A673 (cell line): Measurements from ENCODE around the gene CHI3L2. TPM values are rescaled to one million over a fixed set of nuclear protein-coding genes. Genes with fewer than 3 reads are reported as not detected.

Experiments
- BruUV-seq: library from RNA; stranded (reverse); fragments of 400-500 nt; replicated peaks from 2 replicates; lab custom pipeline; 2021; lab: Mats Ljungman, UMichigan
- CTCF ChIA-PET: fragments of 300-600 bp; sonication (Branson Sonifier 250); formaldehyde crosslinking; loops from one replicate; lab custom pipeline; 2022; ENCODE audit warnings: antibody characterized with exemption; lab: Charles Lee
- POLR2A ChIA-PET: fragments of 300-600 bp; sonication (Branson Sonifier 250); formaldehyde crosslinking; loops from one replicate; lab custom pipeline; 2022; ENCODE audit warnings: antibody characterized with exemption; ENCODE audit not compliant: low non-redundant PET; lab: Charles Lee
- DNase-seq: peaks from one replicate; pipeline ENCODE4 v3.0.0-alpha.2; 2015; ENCODE audit warnings: low spot score
- H3K27ac ChIP-seq: fragments of 200-600 bp; sonication (generic); 2 replicates; pipeline ENCODE4 v1.5.1; 2016; ENCODE audit warnings: mixed run types, low read depth, mild to moderate bottlenecking, mixed read lengths, antibody characterized with exemption, low read length; ENCODE audit not compliant: poor library complexity, severe bottlenecking
- H3K27me3 ChIP-seq: fragments of 200-600 bp; sonication (generic); replicated peaks from 2 replicates; pipeline ENCODE4 v1.6.1; 2017; ENCODE audit warnings: mixed run types, low read depth, mild to moderate bottlenecking, mixed read lengths, antibody characterized with exemption, low read length; ENCODE audit not compliant: insufficient read depth, poor library complexity
- H3K36me3 ChIP-seq: fragments of 200-600 bp; sonication (generic); 2 replicates; pipeline ENCODE4 v1.6.1; 2016; ENCODE audit warnings: mixed run types, mild to moderate bottlenecking, mixed read lengths, antibody characterized with exemption, low read length; ENCODE audit not compliant: insufficient read depth, poor library complexity, severe bottlenecking
- H3K4me1 ChIP-seq: fragments of 200-600 bp; sonication (generic); 2 replicates; pipeline ENCODE4 v1.6.1; 2017; ENCODE audit warnings: mixed run types, mild to moderate bottlenecking, mixed read lengths, antibody characterized with exemption, low read length; ENCODE audit not compliant: insufficient read depth, poor library complexity, severe bottlenecking
- H3K4me3 ChIP-seq: fragments of 200-600 bp; sonication (generic); 2 replicates; pipeline ENCODE4 v1.5.1; 2016; ENCODE audit warnings: low read depth, mixed run types, mild to moderate bottlenecking, mixed read lengths, low read length; ENCODE audit not compliant: poor library complexity, severe bottlenecking
- H3K9me3 ChIP-seq: fragments of 200-600 bp; sonication (generic); 2 replicates; pipeline ENCODE4 v1.6.1; 2016; ENCODE audit warnings: mixed run types, low read depth, mild to moderate bottlenecking, mixed read lengths, antibody characterized with exemption, low read length; ENCODE audit not compliant: poor library complexity, severe bottlenecking
- EZH2 ChIP-seq: fragments of 200-600 bp; sonication (generic); IDR thresholded peaks from 2 replicates; pipeline ENCODE4 v1.6.1; 2017; ENCODE audit warnings: borderline replicate concordance, low read depth, mild to moderate bottlenecking, mixed read lengths, antibody characterized with exemption, low read length; ENCODE audit not compliant: poor library complexity, severe bottlenecking
- intact Hi-C: fragments of 100-400 bp; cut with micrococcal nuclease; formaldehyde crosslinking; loops from one replicate; pipeline ENCODE4 v1.10.0; 2022; ENCODE audit not compliant: unreplicated experiment
- total RNA-seq: library from RNA; stranded (reverse); gene quantifications from 2 replicates; pipeline ENCODE4 v1.2.3, GENCODE V29; 2021
- TF ChIP-seq, protein P1 (sequence below): fragments of 300-800, 200-600 bp; sonication (generic); conservative IDR thresholded peaks from 2 replicates; pipeline ENCODE4 v1.5.1; 2017; ENCODE audit warnings: low read depth, mild to moderate bottlenecking, antibody characterized with exemption, low read length, moderate library complexity, mixed read lengths

CHI3L2 gene
- total RNA-seq, 1 experiment from 2014 or later, result not detected

GRCh38 chr1:111279144-111279543, 51.6 kb downstream of the CHI3L2 start:
- Histone ChIP-seq H3K36me3 (no peaks in the 10 kb centered on the region), H3K9me3 (no peaks in the 10 kb centered on the region), H3K4me3 (no peak overlapping the region), H3K27me3 (peaks cover 12% of the 10 kb centered on the region), H3K4me1 (no peaks in the 10 kb centered on the region), H3K27ac (no peak overlapping the region)
- BruUV-seq, result no TSS peak
- DNase-seq, result no peak
- POLR2A ChIA-PET, result no interaction called here
- TF ChIP-seq EZH2, result no peak
- TF ChIP-seq, protein P1, sequence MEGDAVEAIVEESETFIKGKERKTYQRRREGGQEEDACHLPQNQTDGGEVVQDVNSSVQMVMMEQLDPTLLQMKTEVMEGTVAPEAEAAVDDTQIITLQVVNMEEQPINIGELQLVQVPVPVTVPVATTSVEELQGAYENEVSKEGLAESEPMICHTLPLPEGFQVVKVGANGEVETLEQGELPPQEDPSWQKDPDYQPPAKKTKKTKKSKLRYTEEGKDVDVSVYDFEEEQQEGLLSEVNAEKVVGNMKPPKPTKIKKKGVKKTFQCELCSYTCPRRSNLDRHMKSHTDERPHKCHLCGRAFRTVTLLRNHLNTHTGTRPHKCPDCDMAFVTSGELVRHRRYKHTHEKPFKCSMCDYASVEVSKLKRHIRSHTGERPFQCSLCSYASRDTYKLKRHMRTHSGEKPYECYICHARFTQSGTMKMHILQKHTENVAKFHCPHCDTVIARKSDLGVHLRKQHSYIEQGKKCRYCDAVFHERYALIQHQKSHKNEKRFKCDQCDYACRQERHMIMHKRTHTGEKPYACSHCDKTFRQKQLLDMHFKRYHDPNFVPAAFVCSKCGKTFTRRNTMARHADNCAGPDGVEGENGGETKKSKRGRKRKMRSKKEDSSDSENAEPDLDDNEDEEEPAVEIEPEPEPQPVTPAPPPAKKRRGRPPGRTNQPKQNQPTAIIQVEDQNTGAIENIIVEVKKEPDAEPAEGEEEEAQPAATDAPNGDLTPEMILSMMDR, result no peak
- intact Hi-C loops, result no loop called here
- CTCF ChIA-PET, result no interaction called here

DNA sequence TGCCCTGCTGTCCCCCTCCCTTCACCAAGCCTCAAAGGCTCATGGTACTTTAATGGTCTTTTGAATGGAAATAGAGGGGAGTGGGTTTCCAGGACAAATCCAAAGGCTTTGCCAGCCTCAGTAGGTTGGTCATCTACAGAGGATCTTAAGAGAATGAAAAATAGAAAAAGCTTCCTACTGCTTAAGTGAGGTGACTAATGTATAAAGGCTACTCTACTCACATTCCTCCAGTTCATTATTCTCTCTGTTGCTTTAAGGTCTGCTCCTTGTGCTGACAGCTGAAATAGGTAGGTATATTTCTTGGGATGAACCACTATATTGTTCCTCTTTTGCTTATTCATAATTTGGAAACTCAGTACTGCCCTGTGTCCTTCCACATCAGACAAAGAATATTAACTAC, 52.8 kb downstream of the CHI3L2 start:
- Histone ChIP-seq H3K27me3 (peaks cover under 1% of the 10 kb centered on the region), H3K9me3 (no peaks in the 10 kb centered on the region), H3K36me3 (no peaks in the 10 kb centered on the region), H3K4me3 (no peak overlapping the region), H3K4me1 (no peaks in the 10 kb centered on the region), H3K27ac (no peak overlapping the region)
- BruUV-seq, result no TSS peak
- intact Hi-C loops, result no loop called here
- ChIA-PET CTCF (no interaction called here), POLR2A (no interaction called here)
- DNase-seq, result no peak
- no peak for TF ChIP-seq EZH2
- TF ChIP-seq, protein P1, result no peak

- ChIA-PET CTCF (no interaction called here), POLR2A (no interaction called here)
- no peak for TF ChIP-seq EZH2
- TF ChIP-seq, protein P1, result no peak
- no peak for DNase-seq
- no peaks in the 10 kb centered on the region for H3K36me3 ChIP-seq
- H3K4me1 ChIP-seq, result no peaks in the 10 kb centered on the region
- no peak overlapping the region for H3K27ac ChIP-seq
- H3K9me3 ChIP-seq, result no peaks in the 10 kb centered on the region
- intact Hi-C loops, result no loop called here
- peaks cover 12% of the 10 kb centered on the region for H3K27me3 ChIP-seq
- H3K4me3 ChIP-seq, result no peak overlapping the region
- no TSS peak for BruUV-seq
Observed at GRCh38 chr1:111281411-111281810, 53.9 kb downstream of the CHI3L2 start.
